SKM-1 treated with dmso at 0.1 percent for 144 hours (cell line): Measurements from ENCODE around the gene USP54.
"Not testable (repeated sequence)": the region's sequence is repeated elsewhere in the genome, so short reads cannot be mapped to it uniquely, and the experiment has no call there.

Experiments
- DNase-seq: peaks from one replicate; lab custom pipeline; 2025; ENCODE audit not compliant: unreplicated experiment; lab: John Stamatoyannopoulos, UW

Gene USP54

DNA sequence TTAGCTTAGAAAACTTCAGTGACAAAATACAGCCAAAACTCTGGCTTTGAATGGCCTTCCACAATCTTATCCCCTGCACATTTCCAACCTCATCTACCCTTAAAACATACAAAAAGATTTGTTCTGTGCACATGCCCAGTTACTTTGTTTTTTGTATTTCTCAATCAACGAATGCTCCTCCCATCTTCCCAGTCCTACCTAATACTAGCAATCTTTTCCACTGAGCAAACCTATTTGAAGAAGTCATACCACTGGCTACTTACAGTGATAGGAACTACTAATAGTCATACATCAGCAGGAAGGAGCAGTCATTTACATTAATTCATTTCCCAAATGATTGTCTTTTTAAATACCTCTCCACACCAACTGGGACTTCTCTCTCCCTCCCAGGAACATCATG, 2.5 kb downstream of the USP54 start:
- no peak for DNase-seq

DNA sequence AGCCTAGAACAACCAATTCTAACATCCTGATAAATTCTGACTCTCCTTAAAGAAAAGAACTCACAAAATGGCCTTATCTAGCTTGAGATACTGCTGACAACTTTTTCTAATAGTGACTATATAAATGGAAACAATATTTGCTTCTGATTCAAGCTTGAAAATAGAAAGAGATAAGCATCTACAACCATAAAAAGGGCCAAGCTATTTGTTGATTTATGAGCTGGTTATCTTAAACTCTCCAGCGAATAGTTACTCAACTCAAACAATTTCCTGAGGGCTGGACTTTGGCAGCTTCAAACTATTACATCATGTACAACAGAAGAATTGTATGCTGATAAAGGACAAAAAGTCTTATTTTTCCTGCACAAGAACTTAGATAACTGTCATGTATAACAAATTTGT, 4.6 kb downstream of the USP54 start:
- peak; percentile 27 for DNase-seq

GRCh38 chr10:73585327-73585726, 5.8 kb downstream of the USP54 start:
- DNase-seq, result no peak

- DNase-seq, result no peak
Observed at GRCh38 chr10:73584737-73585136, 6.4 kb downstream of the USP54 start.

DNA sequence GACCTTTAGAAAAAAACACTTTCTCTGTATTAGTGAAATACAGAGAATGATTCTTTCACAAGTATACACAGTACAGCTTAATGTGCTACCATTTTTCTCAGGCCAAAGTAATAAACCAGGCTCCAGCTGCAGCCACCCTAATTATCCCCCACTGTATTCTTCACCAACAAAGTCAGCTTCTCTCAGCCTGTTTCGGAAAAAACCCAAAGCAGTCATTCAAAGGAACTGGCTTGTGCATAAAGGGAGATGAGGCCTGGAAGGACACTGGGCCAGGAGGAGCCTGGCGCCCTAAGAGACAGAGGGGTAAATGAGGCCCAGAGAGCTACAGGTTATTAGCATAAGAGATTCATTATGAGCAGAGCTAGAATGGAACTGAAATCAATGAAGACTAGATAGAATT, 9.2 kb downstream of the USP54 start:
- DNase-seq, result no peak

DNA sequence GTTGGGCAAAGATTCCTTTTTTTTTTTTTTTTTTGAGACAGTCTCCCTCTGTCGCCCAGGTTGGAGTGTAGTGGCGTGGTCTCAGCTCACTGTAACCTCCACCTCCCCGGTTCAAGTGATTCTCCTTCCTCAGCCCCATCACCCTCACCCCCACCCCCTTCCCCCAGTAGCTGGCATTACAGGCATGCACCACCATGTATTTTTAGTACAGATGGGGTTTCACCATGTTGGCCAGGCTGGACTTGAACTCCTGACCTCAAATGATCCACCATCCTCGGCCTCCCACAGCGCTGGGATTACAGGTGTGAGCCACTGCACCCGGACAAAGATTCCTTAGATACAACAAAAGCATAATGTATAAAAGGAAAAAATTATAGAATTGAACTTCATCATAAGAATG, 12.2 kb downstream of the USP54 start:
- not testable (repeated sequence) for DNase-seq

DNA sequence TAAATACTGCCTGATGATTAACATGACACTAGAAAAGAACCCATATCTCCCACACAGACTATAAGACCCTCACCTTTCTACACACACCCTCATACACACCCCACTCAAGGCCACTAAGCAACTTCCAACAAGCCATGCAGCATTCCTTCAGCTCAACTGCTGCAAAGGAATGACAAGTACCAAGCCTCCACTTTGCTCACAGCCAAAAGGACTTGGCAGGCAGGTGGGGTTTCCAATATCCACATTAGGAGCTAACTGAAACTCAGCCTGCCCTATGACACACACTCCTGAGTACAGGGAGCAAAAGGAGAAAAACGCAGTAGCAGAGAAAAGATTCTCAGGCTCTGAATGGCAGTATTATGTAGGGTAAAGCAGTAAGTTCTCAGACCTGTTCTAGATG, 13.4 kb downstream of the USP54 start:
- DNase-seq, result no peak

GRCh38 chr10:73576890-73577591, 14.1 kb downstream of the USP54 start:
- DNase-seq, result no peak

DNA sequence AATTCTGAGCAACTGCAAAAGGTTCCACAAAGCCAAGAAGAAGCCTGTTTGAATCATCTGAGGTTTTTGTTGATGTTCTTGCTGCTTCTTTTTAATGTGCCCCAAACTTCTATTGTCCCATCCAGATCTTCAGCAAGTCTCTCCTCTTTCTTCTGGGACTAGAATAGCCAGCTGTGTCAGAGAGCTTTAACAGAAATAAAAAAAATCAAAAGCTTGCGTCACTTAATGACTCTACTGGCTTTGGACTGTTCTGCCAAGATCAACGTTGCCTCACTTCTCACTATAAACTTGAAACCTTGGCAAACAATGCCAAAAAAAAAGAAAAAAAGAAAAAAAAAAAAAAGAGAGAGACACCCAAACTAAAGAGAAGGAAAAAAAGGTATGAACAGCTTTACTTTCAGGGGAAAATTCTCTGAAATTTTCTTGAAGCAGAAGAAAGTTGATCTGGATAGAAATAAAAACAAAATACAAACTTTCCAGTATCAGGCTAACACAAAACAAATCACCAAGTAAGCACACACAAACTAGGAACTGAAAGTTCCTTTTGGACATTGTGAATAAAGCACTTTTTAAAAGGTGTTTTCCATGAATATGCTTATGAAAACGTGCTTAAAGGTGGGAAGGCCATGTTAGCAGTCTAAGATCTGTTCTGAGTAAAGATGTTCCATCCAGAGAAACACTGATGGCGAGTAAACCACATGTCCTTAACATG, 14.8 kb downstream of the USP54 start:
- no peak for DNase-seq

GRCh38 chr10:73567025-73567424, 24.1 kb downstream of the USP54 start:
- DNase-seq, result not testable (repeated sequence)

DNA sequence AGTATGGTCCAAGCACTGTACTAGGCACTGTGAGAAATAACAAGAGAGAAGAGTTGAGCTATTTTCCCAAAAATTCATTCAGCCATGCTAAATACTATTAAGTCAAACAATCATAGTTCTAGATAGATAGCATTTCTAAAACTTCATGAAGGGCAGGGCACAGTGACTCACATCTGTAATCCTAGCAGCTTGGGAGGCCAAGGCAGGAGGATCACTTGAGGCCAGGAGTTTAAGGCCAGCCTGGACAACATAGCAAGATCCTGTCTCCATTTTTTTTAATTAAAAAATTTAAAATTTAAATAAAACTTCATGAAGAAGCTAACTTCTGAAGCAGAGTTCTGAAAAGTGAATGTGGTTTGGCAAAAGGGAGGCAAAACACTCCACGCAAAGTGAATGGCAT, 29.9 kb downstream of the USP54 start:
- DNase-seq, result no peak

DNA sequence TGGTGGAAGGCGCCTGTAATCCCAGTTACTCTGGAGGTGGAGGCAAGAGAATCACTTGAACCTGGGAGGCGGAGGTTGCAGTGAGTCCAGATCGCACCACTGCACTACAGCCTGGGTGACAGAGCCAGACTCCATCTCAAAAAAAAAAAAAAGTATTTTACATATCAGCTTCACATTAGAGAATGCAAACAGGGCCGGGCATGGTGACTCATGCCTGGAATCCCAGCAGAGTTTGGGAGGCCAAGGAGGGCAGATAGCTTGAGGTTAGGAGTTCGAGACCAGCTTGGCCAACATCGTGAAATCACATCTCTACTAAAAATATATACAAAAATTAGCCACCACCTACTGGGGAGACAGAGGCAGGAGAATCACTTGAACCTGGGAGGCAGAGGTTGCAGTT, 31.6 kb downstream of the USP54 start:
- DNase-seq, result no peak

DNA sequence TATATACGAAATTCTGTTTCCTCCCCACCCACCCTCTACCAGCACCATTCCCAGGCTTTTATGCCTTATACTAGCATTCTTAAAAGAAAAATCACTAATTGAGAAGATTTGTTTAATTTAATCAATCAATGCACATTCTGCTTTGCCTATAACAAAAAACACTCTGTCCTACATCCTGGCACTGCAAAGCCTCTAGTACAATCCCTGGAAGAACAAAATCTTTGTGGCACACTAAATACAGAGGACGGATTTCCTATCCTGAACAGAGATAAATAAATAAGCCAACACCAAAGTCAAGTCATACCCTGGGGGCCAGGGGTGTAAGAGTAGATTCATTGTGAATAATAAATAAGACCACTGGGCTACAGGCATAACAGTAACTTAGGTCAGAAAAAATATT, 34.3 kb downstream of the USP54 start:
- DNase-seq, result no peak

- no peak for DNase-seq
Observed at GRCh38 chr10:73554721-73555120, 36.4 kb downstream of the USP54 start.

DNA sequence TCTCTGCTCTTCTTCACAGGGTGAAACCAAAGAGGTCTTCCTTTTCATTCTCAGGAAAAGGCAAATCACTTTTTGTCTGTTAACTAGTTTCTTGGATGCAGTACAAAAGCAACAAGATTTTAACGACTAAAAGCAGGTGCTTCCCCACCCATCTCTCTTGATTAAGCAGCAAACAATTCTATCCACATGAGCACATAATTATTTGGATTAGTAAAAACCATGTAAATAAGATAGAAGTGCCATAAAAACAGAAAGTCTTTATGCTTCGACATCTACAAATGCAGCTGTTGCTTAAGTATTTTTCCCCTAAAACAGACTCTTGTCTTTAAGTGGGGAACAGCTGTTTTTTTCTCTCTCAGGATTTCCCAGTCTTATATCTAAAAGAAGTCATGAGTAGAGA, 37.4 kb downstream of the USP54 start:
- no peak for DNase-seq

DNA sequence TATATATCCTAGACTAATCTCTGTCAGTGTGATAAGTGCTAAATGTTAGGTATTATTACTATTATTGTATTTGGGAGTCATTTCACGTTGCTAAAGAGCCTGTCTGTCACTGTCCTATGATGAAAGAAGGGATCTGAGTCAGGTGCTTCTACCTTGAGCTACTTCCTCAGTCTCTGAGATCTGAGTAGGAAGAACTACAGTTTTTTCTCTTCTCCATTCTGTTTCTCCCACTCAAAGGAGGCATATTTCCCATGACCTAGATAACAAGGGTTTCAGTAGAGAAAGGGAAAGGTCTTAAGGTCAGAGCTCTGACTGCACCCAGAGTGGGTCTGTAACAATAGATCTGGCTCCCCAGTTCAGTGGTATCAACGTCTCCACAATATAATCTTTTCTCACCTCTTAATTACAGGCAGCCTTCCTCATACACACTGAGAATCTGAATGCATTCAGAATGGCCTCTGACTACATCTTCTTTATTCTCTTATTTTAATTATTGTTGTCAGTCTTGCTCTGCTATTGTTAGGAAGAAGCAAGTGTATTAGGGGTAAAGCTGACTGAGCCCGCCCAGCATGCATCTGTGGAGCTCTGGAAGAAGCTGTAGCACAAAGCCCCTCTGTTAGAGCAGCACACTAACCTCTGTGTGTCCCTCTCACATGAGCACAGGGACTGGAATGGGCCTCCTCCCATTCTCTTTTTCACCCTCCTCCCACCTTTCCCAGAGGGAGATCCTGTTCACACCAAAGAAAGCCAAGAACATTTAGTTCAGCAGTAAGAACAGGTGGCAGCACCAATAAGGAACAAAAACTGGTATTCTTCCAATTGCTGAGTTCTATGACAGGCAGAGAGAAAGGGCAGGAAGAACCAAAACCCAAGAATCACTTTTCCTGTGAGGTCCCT, 38.1 kb downstream of the USP54 start:
- DNase-seq, result no peak

DNA sequence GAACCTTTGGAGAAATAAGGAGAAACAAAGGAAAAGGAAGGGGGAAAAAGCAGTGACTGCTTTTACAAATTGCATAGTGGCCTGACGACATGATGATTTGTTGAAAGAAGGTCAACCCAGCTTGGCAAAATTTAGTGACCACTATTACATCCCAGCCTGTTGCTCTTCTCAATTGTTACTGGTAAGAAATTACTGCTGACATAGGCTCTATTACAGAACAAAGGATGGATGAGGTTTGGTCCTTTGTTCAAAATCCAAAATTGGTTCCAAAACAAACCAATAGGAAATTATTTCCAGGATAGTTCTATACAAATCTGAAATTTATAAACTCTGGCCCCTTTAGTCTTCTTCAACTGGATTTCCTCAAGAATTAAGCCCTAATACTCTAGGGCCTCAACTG, 39.6 kb downstream of the USP54 start:
- DNase-seq, result no peak

GRCh38 chr10:73545357-73545756, 45.8 kb downstream of the USP54 start:
- no peak for DNase-seq

- DNase-seq, result no peak
Observed at GRCh38 chr10:73537709-73538108, 53.4 kb downstream of the USP54 start.

DNA sequence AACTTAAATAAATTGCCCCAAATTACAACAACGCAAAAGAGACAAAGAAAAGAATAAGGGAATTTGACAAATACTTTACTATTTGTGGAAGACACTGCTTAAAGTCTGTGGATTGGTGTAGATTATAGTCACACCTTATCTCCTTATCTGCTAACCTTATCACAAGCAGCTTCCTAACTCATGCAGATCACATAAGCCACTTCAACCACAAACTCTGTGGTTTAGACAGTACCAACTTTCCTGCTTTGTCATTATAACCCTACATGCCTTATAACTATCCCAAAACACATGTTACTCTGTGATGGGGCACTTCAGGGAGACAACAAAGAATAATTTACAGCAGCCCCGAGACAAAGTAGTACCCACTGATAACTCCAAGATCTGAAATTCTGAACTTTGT, 53.9 kb downstream of the USP54 start:
- DNase-seq, result no peak

DNA sequence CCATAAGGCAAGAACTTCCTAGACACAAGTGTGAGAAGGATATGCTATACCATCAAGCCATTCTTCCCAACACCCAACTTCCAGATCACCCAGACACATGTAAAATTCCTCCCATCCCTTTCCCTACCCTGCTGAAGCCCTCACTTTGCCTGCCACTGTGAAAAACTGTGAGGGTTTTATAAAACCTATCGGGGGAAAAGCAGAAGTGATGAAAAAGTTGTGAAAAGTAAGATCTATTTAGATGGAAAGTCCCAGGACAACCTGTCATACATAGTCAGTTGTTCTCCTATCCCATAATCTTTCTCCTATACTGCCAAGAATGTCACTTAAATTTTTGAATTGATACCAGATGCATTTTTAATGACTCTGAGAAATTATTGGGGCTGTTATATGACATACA, 56.3 kb downstream of the USP54 start:
- DNase-seq, result no peak
